Prostate gland (tissue), 2 donors: Measurements from ENCODE around the gene AZIN2. TPM values are rescaled to one million over a fixed set of nuclear protein-coding genes. Genes with fewer than 3 reads are reported as not detected.
"Not testable (repeated sequence)": the region's sequence is repeated elsewhere in the genome, so short reads cannot be mapped to it uniquely, and the experiment has no call there.

Experiments used
- DNase-seq: peaks from one replicate; pipeline ENCODE4 v3.0.0-alpha.2; 2019; ENCODE audit warnings: low spot score
- H3K27ac ChIP-seq, 2 donors: fragments of 200-600 bp; sonication (generic); 2 replicates each; pipeline ENCODE4 v1.5.1; 2017 to 2019
- H3K27me3 ChIP-seq: fragments of 200-600 bp; sonication (generic); replicated peaks from 2 replicates; pipeline ENCODE4 v1.5.1; 2019; ENCODE audit not compliant: insufficient read depth
- H3K36me3 ChIP-seq, 2 donors: fragments of 200-600 bp; sonication (generic); 1 replicate in 1 of 2; 2 replicates in 1 of 2; pipeline versions ENCODE4 v1.5.1 to v1.8.1; 2017 to 2019
- H3K4me1 ChIP-seq: fragments of 200-600 bp; sonication (generic); replicated peaks from 2 replicates; pipeline ENCODE4 v1.5.1; 2019
- H3K4me3 ChIP-seq, 2 donors: fragments of 200-600 bp; sonication (generic); 2 replicates each; pipeline ENCODE4 v1.5.1; 2017 to 2019
- H3K9me3 ChIP-seq: fragments of 200-600 bp; sonication (generic); 2 replicates; pipeline ENCODE4 v1.5.1; 2017
- POLR2A ChIP-seq: fragments of 450-650 bp; IDR thresholded peaks from one replicate; pipeline ENCODE4 v1.6.1; 2016; ENCODE audit warnings: antibody characterized with exemption, mild to moderate bottlenecking
- POLR2AphosphoS5 ChIP-seq: sonication (generic); formaldehyde crosslinking; IDR thresholded peaks from one replicate; pipeline ENCODE4 v1.6.1; 2017; ENCODE audit warnings: antibody characterized with exemption
- WGBS: methylation state at CpG from one replicate; pipeline ENCODE4 v1.1.5; 2018; 5-methylcytosine and 5-hydroxymethylcytosine counted together
- intact Hi-C: fragments of 100-400 bp; cut with DNase I; formaldehyde crosslinking; loops from one replicate; pipeline ENCODE4 v1.14.2; 2022
- total RNA-seq, 2 donors: library from RNA; depleted of rRNA; stranded (reverse); fragments of >200 nt; gene quantifications; one replicate each; pipeline ENCODE4 v1.1.0, GENCODE V29; 2016
- TF ChIP-seq, protein P1 (sequence below), 4 experiments: fragments of 200-600 bp in 2 of 4; fragments of 450-650 bp in 2 of 4; sonication (generic) in 2 of 4; IDR thresholded peaks; 1 replicate in 3 of 4; 2 replicates in 1 of 4; pipeline ENCODE4 v1.5.1; 2016 to 2019; ENCODE audit warnings: antibody characterized with exemption in 4 of 4, mild to moderate bottlenecking in 2 of 4, moderate library complexity in 2 of 4

The AZIN2 gene
- total RNA-seq, 2 donors from 2014 or later: 5.6 to 16.0 TPM

DNA sequence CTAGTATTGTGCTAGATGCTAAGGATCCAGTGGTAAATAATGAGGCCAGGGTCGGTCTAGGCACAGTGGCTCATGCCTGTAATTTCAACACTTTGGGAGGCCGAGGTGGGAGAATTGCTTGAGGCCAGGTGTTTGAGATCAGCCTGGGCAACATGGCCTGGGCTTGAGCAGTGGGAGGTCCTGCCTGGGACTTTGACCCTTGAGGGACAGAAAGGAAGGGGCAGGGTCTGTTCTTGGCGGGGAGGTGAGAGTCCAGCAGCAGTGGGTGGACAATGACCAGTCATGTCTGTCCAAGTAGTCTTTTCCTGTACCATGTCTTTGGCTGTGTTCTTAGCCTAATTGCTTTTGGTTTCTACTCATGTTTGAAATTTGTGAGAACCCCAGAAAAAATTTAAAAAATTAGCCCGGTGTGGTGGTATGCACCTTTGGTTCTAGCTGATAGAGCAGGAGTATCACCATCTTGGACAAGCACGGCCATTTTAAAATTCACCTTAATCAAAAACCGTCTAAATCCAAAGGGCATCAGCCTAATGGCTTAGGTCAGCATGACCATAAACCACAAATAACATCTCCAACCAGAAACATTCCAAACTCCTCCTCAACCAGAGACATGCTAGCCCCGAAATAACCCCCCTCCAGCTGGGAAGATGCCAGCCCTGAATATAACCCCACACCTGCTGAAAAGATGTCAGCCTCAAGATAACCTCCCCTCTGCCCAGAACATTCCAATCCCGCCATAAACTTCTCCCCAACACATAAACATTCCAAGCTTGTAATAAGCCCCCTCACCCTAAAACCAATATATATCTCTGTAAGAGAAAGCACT is 37.5 kb upstream of the AZIN2 start:
- H3K36me3 ChIP-seq: no peaks in the 10 kb centered on the region
- 61% methylated on average over 8 of the region's 8 CpGs for WGBS
- H3K27me3 ChIP-seq: no peaks in the 10 kb centered on the region
- no peak overlapping the region for H3K27ac ChIP-seq
- no peak for TF ChIP-seq POLR2AphosphoS5
- no peak for TF ChIP-seq POLR2A
- TF ChIP-seq, protein P1, sequence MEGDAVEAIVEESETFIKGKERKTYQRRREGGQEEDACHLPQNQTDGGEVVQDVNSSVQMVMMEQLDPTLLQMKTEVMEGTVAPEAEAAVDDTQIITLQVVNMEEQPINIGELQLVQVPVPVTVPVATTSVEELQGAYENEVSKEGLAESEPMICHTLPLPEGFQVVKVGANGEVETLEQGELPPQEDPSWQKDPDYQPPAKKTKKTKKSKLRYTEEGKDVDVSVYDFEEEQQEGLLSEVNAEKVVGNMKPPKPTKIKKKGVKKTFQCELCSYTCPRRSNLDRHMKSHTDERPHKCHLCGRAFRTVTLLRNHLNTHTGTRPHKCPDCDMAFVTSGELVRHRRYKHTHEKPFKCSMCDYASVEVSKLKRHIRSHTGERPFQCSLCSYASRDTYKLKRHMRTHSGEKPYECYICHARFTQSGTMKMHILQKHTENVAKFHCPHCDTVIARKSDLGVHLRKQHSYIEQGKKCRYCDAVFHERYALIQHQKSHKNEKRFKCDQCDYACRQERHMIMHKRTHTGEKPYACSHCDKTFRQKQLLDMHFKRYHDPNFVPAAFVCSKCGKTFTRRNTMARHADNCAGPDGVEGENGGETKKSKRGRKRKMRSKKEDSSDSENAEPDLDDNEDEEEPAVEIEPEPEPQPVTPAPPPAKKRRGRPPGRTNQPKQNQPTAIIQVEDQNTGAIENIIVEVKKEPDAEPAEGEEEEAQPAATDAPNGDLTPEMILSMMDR (IDR thresholded peaks at IDR 0.05): no peak
- no peaks in the 10 kb centered on the region for H3K4me1 ChIP-seq
- intact Hi-C loops: no loop called here
- H3K4me3 ChIP-seq: no peak overlapping the region
- H3K9me3 ChIP-seq: no peaks in the 10 kb centered on the region
- DNase-seq: no peak

GRCh38 chr1:33045246-33045645 is 35.7 kb upstream of the AZIN2 start:
- H3K4me1 ChIP-seq: no peaks in the 10 kb centered on the region

DNA sequence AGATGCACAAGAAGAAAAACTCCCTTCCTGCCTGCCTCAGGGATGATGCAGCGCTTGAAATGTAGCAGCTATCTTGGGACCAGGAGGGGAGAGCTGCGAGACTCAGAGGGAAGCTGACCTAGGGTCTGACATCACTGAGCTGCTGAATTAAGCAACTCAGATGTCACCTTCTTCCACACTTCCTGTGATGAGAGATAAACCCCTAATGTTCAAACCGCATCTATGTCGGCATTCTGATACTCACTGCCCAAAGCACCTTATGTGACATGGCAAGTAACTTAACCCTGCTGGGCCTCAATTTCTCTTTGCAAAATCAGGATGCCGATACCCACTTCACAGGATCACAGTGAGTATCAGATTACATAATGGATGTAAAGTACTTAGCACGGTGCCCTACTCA is 35.1 kb upstream of the AZIN2 start:
- TF ChIP-seq, protein P1 (IDR thresholded peaks at IDR 0.05): no peak
- TF ChIP-seq POLR2A: no peak
- no peak for TF ChIP-seq POLR2AphosphoS5
- 65% methylated on average over 6 of the region's 6 CpGs for WGBS
- H3K27me3 ChIP-seq: no peaks in the 10 kb centered on the region
- DNase-seq: no peak
- H3K36me3 ChIP-seq: no peaks in the 10 kb centered on the region
- H3K27ac ChIP-seq: no peak overlapping the region
- intact Hi-C loops: no loop called here
- H3K9me3 ChIP-seq: no peaks in the 10 kb centered on the region
- no peaks in the 10 kb centered on the region for H3K4me1 ChIP-seq
- H3K4me3 ChIP-seq: no peak overlapping the region

More at GRCh38 chr1:33045246-33045645, 35.7 kb upstream of the AZIN2 start:
- intact Hi-C loops: no loop called here
- no peaks in the 10 kb centered on the region for H3K9me3 ChIP-seq
- no peak overlapping the region for H3K4me3 ChIP-seq
- DNase-seq: no peak
- no peaks in the 10 kb centered on the region for H3K27me3 ChIP-seq
- no peak overlapping the region for H3K27ac ChIP-seq
- H3K36me3 ChIP-seq: no peaks in the 10 kb centered on the region
- TF ChIP-seq POLR2AphosphoS5 (no peak), POLR2A (no peak)
- TF ChIP-seq, protein P1 (IDR thresholded peaks at IDR 0.05): no peak
- 18% methylated on average over 2 of the region's 2 CpGs for WGBS

- H3K36me3 ChIP-seq, H3K9me3 ChIP-seq, H3K4me3 ChIP-seq, H3K27ac ChIP-seq, H3K4me1 ChIP-seq, DNase-seq, H3K27me3 ChIP-seq, intact Hi-C loops: not testable (repeated sequence)
- 74% methylated on average over 4 of the region's 4 CpGs for WGBS
These were observed 34.7 kb upstream of the AZIN2 start for GRCh38 chr1:33046234-33046633.

DNA sequence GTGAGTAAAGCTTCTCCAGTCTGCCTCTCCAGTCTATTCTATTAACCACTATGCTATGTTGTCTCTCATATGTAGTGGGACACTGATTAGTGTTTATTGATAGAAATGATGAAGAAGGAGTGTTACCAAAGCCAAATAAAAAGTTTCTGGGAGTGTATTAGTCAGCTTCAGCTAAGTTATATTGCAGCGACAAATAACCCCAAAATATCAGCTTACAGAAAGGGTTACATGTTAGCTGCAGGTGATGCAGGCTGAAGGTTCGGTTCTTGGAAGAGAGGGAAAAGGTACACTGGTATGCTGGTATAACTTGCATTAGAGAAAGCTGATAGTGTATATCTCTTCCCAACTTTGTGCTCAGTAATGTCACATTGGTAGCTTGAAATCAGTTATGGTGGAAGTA is 33.7 kb upstream of the AZIN2 start:
- H3K9me3 ChIP-seq: no peaks in the 10 kb centered on the region
- no peak for DNase-seq
- intact Hi-C loops: no loop called here
- no peaks in the 10 kb centered on the region for H3K4me1 ChIP-seq
- H3K36me3 ChIP-seq: no peaks in the 10 kb centered on the region
- no peak overlapping the region for H3K27ac ChIP-seq
- 96% methylated on average over 2 of the region's 2 CpGs for WGBS
- H3K27me3 ChIP-seq: no peaks in the 10 kb centered on the region
- TF ChIP-seq POLR2A: no peak
- no peak for TF ChIP-seq POLR2AphosphoS5
- TF ChIP-seq, protein P1 (IDR thresholded peaks at IDR 0.05): no peak
- H3K4me3 ChIP-seq: no peak overlapping the region
